NCI-H1105 (cell line): Measurements from ENCODE around the gene PDE10A.
"Not testable (repeated sequence)": the region's sequence is repeated elsewhere in the genome, so short reads cannot be mapped to it uniquely, and the experiment has no call there.

Experiments
- DNase-seq: peaks from one replicate; lab custom pipeline; 2025; lab: John Stamatoyannopoulos, UW

The PDE10A gene

DNA sequence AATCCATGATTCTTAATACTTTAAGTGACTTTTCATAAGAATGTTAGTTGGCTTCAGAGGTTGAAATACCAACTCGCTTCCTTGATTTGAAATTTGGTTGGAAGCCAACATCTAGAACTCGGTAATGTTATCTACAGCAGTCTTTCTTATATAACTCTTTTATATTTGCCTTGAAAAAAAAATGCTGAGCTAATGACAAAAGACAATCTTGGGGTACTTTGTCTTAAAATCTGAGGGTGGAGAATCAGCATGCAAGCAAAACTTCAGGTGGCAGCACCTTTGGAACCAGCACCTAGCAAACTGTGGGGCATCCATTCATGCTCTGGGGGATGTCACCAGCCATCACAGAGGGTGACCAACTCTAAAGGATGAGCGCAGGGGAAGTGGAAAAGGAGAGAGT, 76.3 kb downstream of the PDE10A start:
- no peak for DNase-seq

- DNase-seq, result no peak
Observed at GRCh38 chr6:165585060-165585459, 78.0 kb downstream of the PDE10A start.

- no peak for DNase-seq
Observed at GRCh38 chr6:165584541-165584940, 78.5 kb downstream of the PDE10A start.

- DNase-seq, result no peak
Observed at GRCh38 chr6:165581678-165582077, 81.4 kb downstream of the PDE10A start.

DNA sequence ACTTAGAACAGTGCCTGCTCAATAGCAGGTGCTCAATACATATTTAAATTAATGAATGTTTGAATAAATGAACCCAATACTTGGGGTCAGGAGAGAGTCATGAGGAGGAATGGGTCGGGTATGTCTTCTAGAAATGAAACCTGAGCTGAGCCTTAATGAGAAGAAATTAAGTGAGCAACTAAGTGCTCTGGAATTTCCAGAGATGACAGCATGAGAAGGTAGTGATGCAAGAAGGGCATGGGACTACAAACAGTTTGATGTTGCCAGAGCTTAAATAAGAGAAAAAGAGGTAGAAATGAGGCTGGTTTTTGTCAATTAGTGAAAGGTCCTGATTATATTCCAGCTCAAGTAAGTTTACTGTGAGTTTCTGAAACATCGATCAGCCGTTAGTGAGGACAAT, 82.9 kb downstream of the PDE10A start:
- no peak for DNase-seq

GRCh38 chr6:165579151-165579550, 83.9 kb downstream of the PDE10A start:
- no peak for DNase-seq

DNA sequence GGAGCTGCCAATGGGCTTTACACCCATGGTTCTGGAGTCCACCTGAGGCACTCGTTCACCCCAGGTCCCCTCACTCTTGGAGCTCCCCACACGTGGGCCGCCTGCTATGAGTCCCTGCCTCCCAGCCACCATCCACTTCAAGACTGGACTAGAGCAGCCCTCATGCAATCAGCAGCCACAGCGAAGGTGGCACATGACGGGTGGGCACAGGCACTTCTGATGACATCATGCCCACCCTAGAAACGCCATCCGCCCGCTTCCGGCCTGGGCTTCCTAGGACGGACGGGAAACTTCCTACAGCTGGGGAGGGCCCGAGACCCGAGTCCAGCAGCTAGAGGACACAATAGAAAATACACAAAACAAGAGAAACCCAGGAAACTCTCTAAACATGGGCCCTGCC, 85.5 kb downstream of the PDE10A start:
- DNase-seq, result no peak

DNA sequence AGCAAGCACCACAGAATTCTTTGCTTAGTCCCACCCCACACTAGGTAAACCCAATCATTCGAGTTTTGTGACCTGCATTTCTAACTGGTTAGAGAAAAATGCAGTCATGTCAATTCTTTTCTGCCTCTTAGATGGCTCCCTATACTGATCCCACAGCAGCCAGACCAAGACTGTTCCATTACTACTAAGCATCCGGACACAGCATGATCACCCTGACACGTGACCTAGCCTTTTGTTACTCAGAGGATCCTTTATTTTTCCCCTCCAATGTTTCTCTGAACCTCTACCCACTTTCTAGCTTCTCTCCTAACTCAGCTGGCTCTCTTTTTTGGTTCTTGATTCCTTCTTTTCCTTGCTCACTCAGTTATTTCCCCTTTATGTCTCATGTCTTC, 87.9 kb downstream of the PDE10A start:
- no peak for DNase-seq

DNA sequence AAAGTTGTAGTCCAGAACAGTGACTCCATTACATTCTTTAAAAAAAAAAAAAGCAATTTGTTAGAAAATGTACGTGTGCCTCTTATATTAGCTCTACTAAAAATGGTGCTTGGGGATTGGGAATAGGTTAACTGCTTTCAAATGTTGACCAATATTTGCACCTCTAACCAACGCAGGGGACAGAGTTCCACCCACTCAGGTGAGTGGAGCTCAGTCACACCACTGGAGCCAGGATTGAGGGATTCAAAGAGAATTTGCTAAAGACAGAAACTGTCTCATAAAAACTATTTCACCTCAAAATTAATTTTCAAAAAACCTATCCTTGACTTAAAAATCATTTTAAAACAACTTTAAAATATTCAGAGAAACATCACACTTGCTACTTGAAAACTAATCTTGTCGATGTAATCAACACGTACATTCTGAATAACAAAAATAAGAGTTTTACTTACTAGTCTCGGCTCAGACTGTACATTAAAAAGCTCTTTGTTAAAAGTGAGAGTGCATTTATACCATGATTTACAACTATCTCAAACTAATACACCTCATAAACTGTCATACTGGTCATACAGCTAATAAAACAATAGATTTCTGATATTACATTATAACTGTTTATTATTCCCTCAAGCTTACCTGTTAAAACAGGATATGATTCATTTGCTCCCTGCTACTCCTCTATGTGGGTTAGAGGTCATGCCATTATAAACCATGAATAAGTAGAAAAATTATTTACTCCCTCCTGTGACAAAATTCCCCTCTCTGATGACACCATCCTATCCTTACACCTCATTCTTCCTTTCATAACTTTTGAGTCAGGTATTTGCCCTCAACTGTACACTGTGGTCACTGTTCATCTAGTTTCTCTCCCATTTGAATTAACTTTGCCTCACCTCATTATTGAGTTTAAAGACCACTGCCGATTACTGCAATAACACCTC, 88.6 kb downstream of the PDE10A start:
- DNase-seq, result no peak

DNA sequence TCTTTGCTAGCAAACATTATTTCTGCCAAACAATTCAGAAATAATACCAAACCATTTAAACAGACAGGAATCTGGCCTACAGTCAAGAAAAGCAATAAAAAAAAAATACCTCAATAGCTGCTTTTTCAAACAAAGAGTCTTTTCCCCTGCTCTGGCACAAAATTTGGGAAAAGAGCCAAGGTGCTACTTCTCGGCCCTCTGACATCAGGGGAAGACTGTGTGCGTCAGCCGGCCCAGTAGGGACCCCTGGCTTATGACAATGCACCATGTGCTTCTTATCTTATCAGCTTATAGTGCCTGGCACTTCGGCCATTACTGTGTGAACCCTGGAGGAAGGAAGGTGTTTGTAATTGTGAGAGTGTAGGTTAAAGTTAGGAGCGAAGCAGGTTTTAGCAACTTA, 89.4 kb downstream of the PDE10A start:
- peak; percentile 71 for DNase-seq

GRCh38 chr6:165571721-165572132, 91.3 kb downstream of the PDE10A start:
- no peak for DNase-seq

- no peak for DNase-seq
Observed at GRCh38 chr6:165571068-165571682, 91.9 kb downstream of the PDE10A start.

DNA sequence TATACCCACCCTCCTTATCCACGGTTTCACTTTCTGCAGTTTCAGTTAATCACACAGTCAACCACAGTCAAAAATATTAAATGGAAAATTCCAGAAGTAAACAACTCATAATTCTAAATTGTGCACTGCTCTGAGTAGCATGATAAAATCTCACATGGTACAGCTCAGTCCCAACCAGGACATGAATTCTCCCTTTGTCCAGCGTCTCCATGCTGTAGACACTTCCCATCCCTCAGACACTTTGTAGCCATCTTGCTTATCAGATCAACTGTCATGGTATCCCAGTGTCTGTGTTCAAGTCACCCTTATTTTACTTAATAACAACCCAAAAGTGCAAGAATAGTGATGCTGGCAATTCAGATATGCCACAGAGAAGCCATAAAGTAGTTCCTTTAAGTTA, 94.7 kb downstream of the PDE10A start:
- DNase-seq, result no peak

GRCh38 chr6:165566088-165566828, 96.8 kb downstream of the PDE10A start:
- no peak for DNase-seq

GRCh38 chr6:165562421-165563090, 100.5 kb downstream of the PDE10A start:
- DNase-seq, result no peak

- no peak for DNase-seq
Observed at GRCh38 chr6:165559632-165560031, 103.4 kb downstream of the PDE10A start.

GRCh38 chr6:165558097-165558496, 104.9 kb downstream of the PDE10A start:
- DNase-seq, result not testable (repeated sequence)

DNA sequence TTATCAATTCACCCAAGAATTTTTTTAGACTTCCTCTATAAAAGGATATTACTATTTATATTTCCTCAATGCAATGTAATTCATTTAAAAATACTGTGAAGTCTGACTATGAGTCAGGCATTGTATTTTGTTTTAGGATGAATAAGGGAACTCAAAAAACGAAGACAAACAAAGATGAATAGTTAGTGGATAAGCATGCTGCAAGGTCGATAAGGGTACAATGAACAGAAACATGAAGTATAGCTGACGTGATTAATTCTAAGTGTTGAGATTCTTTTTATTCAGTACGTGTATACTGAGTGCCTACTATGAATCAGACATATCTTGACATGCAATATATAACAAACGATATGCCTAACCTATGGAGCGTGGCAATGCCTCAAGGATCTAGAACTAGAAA, 105.4 kb downstream of the PDE10A start:
- DNase-seq, result no peak

DNA sequence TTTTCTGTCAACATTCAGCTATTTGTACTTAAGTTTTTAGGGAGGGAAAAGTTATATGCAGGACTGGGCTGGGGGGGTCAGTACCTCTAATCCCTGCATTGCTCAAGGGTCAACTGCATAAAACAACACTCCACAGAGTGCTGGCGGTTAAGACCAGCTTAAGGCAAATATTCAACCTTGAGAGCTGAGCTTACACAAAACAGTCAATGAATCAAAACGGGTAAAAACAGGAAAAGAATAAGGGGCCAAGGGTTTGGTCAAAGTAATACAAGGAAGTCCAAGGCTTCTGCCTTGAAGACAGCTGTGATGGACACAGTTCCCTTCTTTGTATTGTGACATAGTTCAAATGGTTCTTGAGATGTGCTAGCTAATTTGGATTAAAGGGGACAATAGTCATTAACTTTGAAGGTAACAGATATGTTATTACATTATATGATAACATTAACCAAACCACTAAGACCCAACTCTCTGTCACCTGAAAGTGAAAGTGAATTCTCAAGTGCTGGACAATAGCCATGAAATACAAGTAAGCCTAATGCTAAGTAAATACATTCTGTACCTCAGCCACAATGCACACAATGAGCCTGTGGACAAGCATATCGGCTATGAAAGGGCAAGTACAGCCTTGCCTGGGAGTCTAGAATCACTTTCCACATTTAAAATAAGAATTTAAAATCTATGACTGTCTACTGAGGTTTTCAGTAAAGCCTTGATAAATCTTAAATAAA, 106.8 kb downstream of the PDE10A start:
- peak; percentile 89 for DNase-seq

- not testable (repeated sequence) for DNase-seq
Observed at GRCh38 chr6:165554644-165555043, 108.4 kb downstream of the PDE10A start.

GRCh38 chr6:165552248-165552736, 110.7 kb downstream of the PDE10A start:
- DNase-seq, result no peak
